ENCODE data around the gene SDF2L1. TPM values are rescaled to one million over a fixed set of nuclear protein-coding genes. Genes with fewer than 3 reads are reported as not detected.

The SDF2L1 gene
- total RNA-seq, 1 donor from 2014 or later: 33.8 TPM

- peak overlapping the region; percentile 68 for H3K27ac Mint-ChIP-seq (ENCODE audit: unreplicated experiment)
- no peak for DNase-seq (ENCODE audit: low read depth, low spot score)
- peak overlapping the region; percentile 54 for H3K4me3 Mint-ChIP-seq
- H3K9me3 Mint-ChIP-seq: no peaks in the 10 kb centered on the region
- H3K27me3 Mint-ChIP-seq (ENCODE audit: low read depth): peaks cover 2% of the 10 kb centered on the region
- TF ChIP-seq CTCF (conservative IDR thresholded peaks at IDR 0.05): no peak
- H3K4me1 Mint-ChIP-seq: peaks cover 46% of the 10 kb centered on the region
- H3K36me3 Mint-ChIP-seq (ENCODE audit: low read depth): peaks cover 7% of the 10 kb centered on the region
Measured at GRCh38 chr22:21624880-21625791, 17.0 kb upstream of the SDF2L1 start.

GRCh38 chr22:21626073-21626734 lies 15.9 kb upstream of the SDF2L1 start:
- Mint-ChIP-seq H3K4me3 (peak overlapping the region; percentile 52), H3K4me1 (peaks cover 43% of the 10 kb centered on the region), H3K36me3 (ENCODE audit: low read depth) (peaks cover 7% of the 10 kb centered on the region), H3K27ac (ENCODE audit: unreplicated experiment) (no peak overlapping the region), H3K9me3 (no peaks in the 10 kb centered on the region), H3K27me3 (ENCODE audit: low read depth) (peaks cover 2% of the 10 kb centered on the region)
- no peak for DNase-seq (ENCODE audit: low read depth, low spot score)
- no peak for TF ChIP-seq CTCF (conservative IDR thresholded peaks at IDR 0.05)

- no peak for TF ChIP-seq CTCF (conservative IDR thresholded peaks at IDR 0.05)
Measured at GRCh38 chr22:21626735-21627469, 15.2 kb upstream of the SDF2L1 start.

GRCh38 chr22:21628386-21629254 lies 13.5 kb upstream of the SDF2L1 start:
- H3K27me3 Mint-ChIP-seq (ENCODE audit: low read depth): peaks cover 2% of the 10 kb centered on the region
- H3K4me1 Mint-ChIP-seq: peaks cover 24% of the 10 kb centered on the region
- H3K36me3 Mint-ChIP-seq (ENCODE audit: low read depth): peaks cover 5% of the 10 kb centered on the region
- DNase-seq (ENCODE audit: low read depth, low spot score): no peak
- TF ChIP-seq CTCF (conservative IDR thresholded peaks at IDR 0.05): no peak
- H3K27ac Mint-ChIP-seq (ENCODE audit: unreplicated experiment): peak overlapping the region; percentile 88
- no peaks in the 10 kb centered on the region for H3K9me3 Mint-ChIP-seq
- peak overlapping the region; percentile 93 for H3K4me3 Mint-ChIP-seq

More at GRCh38 chr22:21626735-21627469, 15.2 kb upstream of the SDF2L1 start:
- Mint-ChIP-seq H3K36me3 (ENCODE audit: low read depth) (peaks cover 7% of the 10 kb centered on the region), H3K9me3 (no peaks in the 10 kb centered on the region), H3K4me3 (peak overlapping the region; percentile 82), H3K27ac (ENCODE audit: unreplicated experiment) (peak overlapping the region; percentile 14), H3K27me3 (ENCODE audit: low read depth) (peaks cover 2% of the 10 kb centered on the region), H3K4me1 (peaks cover 37% of the 10 kb centered on the region)
- DNase-seq (ENCODE audit: low read depth, low spot score): no peak

All from neural crest cell (in vitro differentiated cells).